GM18858 (cell line): ENCODE measurements around the gene ARID4B.
"Not testable (repeated sequence)": the region's sequence is repeated elsewhere in the genome, so short reads cannot be mapped to it uniquely, and the experiment has no call there.

Source experiments
- ATAC-seq: cut with Tn5 transposase; IDR thresholded peaks from one replicate; pipeline ENCODE4 v1.9.1; 2021; ENCODE audit not compliant: unreplicated experiment

The ARID4B gene, protein sequence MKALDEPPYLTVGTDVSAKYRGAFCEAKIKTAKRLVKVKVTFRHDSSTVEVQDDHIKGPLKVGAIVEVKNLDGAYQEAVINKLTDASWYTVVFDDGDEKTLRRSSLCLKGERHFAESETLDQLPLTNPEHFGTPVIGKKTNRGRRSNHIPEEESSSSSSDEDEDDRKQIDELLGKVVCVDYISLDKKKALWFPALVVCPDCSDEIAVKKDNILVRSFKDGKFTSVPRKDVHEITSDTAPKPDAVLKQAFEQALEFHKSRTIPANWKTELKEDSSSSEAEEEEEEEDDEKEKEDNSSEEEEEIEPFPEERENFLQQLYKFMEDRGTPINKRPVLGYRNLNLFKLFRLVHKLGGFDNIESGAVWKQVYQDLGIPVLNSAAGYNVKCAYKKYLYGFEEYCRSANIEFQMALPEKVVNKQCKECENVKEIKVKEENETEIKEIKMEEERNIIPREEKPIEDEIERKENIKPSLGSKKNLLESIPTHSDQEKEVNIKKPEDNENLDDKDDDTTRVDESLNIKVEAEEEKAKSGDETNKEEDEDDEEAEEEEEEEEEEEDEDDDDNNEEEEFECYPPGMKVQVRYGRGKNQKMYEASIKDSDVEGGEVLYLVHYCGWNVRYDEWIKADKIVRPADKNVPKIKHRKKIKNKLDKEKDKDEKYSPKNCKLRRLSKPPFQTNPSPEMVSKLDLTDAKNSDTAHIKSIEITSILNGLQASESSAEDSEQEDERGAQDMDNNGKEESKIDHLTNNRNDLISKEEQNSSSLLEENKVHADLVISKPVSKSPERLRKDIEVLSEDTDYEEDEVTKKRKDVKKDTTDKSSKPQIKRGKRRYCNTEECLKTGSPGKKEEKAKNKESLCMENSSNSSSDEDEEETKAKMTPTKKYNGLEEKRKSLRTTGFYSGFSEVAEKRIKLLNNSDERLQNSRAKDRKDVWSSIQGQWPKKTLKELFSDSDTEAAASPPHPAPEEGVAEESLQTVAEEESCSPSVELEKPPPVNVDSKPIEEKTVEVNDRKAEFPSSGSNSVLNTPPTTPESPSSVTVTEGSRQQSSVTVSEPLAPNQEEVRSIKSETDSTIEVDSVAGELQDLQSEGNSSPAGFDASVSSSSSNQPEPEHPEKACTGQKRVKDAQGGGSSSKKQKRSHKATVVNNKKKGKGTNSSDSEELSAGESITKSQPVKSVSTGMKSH (N-terminal part only)

DNA sequence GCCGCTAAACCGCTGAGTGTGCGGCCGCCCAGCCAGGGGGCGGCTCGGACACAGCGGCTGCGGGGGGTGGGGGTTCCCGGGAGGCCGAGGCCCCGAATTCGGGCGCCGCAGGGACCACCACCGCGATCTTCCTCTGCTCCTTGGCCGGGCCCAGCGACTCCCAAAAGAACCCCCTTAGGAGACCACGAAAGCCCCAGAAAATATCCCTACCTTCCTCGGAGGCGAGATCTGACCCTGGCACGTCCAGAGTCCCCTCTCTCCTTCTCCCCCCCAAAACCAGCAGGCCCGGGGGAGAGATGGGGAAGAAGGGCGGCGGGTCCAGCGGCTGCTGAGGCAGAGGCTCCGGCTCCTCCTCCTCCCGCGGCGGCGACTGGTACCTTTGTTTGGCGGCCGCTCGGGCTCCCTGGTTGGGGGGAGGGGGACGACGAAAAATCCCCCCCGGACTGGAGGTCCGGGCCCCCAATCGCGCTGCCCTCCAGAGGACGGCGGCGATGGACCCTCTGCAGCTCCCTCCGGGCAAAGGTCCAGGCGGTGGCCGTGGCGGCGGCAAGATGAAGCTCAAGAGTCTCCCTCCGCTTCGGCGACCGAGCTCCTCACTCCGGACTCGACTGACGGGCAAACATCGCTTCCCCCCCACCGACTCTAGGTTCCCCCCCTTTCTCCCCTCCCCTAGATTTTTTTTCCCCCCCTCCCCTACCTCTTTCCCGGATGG, at the start of gene ARID4B:
Gene ARID4B (minus strand): TSS at position 621 of the 712 bp plus-strand sequence. CDS start 1,260 bp downstream, outside the sequence.
- ATAC-seq = no peak

GRCh38 chr1:235375919-235376605, 48.1 kb upstream of the ARID4B start:
- no peak for ATAC-seq

DNA sequence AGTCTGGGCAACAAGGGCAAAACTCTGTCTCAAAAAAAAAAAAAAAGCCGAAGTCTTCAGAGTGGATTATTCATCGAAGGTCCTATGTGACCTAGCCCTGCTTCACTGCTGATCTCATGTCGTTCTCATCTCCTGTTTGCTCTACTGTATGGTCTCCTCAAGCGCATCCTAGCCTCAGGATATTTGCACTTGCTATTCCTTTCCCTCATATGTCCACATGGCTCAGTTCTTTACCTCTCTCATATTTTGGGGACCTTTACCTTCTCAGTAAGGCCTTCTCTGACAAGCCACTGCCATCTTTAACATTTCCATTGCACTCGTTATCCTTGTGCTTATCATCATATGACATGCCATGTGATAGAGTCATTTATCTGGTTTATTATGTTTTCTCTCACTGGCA, 41.8 kb upstream of the ARID4B start:
- no peak for ATAC-seq

DNA sequence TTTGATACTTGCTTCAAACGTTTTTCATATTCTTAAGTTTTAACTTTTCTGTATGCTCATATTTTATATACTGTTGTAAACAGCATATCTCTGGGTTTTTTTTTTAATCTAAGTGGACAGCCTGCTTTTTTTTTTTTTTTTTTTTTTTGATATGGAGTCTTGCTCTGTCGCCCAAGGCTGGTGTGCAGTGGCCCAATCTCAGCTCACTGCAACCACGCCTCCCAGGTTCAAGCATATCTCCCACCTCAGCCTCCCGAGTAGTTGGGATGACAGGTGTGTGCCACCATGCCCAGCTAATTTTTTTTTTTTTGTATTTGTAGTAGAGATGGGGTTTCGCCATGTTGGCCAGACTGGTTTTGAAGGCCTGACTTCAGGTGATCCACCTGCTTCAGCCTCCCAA, 40.4 kb upstream of the ARID4B start:
- ATAC-seq = no peak

DNA sequence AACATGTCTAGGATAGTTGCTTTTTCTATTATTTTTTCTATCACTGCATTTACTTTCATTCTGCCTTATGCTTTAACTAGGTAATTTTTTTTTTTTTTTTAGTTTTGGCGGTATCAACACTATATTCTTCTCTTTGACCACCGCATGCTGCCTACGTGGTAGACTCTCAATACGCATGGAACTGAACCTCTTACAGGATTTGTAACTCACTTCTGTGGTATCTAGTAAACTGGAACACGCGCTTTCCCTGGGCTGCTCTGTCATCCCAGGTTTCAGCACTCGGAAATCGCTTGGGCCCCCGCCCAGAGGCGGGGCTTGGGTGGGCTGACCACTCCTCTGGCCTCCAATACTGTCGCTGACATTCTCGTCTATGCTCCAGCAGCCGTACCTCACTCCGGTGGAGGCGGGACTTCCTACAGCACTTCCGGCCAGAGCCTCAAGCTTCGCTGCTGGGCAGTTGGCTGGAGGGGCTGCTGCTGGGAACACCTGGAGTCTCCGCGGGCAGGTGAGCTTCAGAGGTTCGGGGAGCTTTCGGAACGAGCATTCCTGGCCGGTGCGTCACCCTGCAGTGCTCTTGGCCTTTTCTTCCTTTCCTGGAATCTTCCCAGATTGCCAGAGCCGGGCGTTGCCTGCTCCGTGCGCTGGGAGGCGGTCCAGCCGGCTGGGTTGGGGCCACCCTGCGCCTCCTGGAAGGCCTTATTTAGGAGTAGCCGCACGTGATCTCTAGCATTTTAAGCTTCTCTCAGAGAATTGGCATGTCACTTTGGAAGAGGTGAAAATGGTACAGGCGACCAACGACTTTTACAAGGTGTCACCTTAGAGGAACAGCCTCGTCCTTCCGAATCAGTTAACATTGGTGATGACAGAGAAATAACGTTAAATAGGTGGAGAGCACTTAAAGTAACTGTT, 39.3 kb upstream of the ARID4B start, which contains the start of gene TBCE:
Gene TBCE (plus strand): TSS at position 428 of the 909 bp plus-strand sequence. CDS start 12,623 bp downstream, outside the sequence.
- ATAC-seq = peak; percentile 100

DNA sequence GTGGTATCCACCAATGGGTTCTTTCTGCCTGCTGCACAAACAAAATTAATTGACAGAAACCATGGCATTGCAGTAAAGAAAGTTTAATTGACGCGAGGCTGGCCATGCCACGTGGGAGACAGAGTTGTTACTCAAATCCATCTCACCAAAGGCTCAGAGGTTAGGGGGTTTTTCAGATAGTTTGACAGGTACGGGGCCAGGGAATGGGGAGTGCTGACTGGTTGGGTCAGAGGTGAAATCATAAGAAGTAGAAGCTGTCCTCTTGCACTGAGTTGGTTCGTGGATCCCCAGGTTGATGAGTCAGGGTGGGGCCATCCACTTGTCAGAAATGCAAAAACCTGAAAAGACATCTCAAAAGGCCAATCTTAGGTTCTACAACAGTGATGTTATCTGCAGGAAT, 38.3 kb upstream of the ARID4B start:
- ATAC-seq = no peak

GRCh38 chr1:235364189-235364588, 36.2 kb upstream of the ARID4B start:
- ATAC-seq = not testable (repeated sequence)

GRCh38 chr1:235358899-235359298, 30.9 kb upstream of the ARID4B start:
- no peak for ATAC-seq

GRCh38 chr1:235357485-235358373, 29.8 kb upstream of the ARID4B start:
- ATAC-seq = no peak

GRCh38 chr1:235351898-235352297, 23.9 kb upstream of the ARID4B start:
- ATAC-seq = no peak

GRCh38 chr1:235351441-235351840, 23.5 kb upstream of the ARID4B start:
- ATAC-seq = no peak

DNA sequence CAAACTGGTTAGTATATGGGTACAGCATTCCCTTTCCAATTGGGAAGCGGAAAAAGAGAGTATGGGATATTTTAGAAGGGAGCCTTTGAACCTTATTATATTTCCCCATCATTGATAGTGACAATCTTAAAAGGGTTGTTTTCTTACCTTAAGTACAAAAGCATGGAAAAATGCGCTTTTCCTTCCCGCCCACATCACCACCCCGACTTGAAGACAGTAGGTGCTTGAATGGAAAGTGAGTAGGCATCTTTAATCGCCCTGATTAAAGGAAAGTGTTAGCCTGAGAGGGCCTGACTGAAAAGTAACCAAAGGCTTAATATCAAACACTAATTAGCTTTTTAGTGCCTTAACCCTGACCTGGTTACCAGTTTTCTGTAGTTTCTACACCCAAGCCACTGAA, 15.7 kb upstream of the ARID4B start:
- no peak for ATAC-seq

DNA sequence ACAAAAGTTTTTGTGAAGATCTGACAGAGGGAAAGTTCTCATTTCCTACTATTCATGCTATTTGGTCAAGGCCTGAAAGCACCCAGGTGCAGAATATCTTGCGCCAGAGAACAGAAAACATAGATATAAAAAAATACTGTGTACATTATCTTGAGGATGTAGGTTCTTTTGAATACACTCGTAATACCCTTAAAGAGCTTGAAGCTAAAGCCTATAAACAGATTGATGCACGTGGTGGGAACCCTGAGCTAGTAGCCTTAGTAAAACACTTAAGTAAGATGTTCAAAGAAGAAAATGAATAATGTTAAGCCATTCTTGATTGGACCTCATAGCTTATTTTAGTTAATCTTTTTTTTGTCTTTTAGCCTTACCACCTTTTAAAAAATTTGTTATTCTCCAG, 14.5 kb upstream of the ARID4B start:
- no peak for ATAC-seq

DNA sequence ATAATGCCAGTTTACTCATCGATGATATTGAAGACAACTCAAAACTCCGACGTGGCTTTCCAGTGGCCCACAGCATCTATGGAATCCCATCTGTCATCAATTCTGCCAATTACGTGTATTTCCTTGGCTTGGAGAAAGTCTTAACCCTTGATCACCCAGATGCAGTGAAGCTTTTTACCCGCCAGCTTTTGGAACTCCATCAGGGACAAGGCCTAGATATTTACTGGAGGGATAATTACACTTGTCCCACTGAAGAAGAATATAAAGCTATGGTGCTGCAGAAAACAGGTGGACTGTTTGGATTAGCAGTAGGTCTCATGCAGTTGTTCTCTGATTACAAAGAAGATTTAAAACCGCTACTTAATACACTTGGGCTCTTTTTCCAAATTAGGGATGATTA, 14.1 kb upstream of the ARID4B start:
- no peak for ATAC-seq

DNA sequence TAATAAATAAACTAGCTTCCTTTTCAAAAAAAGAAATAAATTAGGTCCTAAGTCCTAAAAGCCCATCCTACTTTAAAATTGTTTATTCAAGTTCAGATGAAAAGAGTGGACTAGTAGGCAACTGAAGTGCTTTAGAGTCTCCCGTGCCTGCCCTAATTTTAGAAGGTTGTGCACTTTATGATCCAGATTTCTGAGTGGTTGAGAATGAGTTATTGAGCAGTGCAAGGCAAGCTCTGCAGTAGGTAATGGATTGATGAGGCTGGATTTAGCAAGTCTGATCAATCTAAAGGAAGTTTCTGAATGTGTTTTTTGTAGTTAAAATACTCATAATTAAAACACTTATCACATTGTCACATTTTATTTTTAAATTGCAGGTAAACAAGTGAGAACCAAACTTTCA, 13.4 kb upstream of the ARID4B start:
- no peak for ATAC-seq

- no peak for ATAC-seq
Observed at GRCh38 chr1:235339746-235340145, 11.8 kb upstream of the ARID4B start.

GRCh38 chr1:235336903-235337302, 8.9 kb upstream of the ARID4B start:
- ATAC-seq = no peak

DNA sequence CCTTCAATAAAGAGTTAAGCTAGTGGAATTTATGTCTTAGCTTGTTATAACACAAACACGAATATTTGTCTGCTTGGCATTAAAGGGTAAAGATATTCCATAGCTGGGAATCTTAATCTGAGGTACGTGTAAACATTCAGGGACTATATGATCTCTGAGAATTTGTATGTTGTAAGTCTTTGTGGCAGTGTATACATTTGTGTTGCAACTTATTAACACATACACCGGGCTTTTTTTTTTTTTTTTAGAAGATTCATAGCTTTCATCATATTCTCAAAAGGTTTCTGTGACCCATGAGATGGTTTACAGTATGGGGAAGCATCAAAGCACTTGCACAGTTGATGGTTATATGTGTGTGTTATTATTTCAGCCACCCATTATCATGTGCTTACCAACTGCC, 3.4 kb upstream of the ARID4B start:
- no peak for ATAC-seq
